ENCODE measurements around the gene SIRT2.

Gene SIRT2

DNA sequence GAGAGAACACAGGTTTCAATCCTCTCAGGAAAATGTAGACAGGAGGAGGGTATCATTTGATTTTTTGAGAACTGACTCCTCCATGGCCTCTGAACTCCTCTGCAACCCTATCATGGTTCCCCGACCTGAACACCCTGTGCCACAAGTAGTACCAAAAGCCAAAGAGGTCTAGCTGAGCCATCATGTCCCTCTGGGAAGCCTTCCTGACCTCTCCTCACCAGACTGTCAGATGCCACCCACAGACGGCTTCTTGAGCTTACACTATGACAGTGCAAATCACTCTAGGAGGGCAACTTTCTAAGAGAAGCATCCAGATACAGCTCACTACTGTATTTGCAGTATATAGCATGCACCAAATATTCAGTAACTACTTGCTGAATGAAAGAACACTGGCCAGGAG lies 53.3 kb downstream of the SIRT2 start:
- DNase-seq (ENCODE audit: low read depth): no peak
- TF ChIP-seq, protein P1, sequence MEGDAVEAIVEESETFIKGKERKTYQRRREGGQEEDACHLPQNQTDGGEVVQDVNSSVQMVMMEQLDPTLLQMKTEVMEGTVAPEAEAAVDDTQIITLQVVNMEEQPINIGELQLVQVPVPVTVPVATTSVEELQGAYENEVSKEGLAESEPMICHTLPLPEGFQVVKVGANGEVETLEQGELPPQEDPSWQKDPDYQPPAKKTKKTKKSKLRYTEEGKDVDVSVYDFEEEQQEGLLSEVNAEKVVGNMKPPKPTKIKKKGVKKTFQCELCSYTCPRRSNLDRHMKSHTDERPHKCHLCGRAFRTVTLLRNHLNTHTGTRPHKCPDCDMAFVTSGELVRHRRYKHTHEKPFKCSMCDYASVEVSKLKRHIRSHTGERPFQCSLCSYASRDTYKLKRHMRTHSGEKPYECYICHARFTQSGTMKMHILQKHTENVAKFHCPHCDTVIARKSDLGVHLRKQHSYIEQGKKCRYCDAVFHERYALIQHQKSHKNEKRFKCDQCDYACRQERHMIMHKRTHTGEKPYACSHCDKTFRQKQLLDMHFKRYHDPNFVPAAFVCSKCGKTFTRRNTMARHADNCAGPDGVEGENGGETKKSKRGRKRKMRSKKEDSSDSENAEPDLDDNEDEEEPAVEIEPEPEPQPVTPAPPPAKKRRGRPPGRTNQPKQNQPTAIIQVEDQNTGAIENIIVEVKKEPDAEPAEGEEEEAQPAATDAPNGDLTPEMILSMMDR (IDR thresholded peaks at IDR 0.05; ENCODE audit: low read depth, low read length, missing control alignments): no peak

DNA sequence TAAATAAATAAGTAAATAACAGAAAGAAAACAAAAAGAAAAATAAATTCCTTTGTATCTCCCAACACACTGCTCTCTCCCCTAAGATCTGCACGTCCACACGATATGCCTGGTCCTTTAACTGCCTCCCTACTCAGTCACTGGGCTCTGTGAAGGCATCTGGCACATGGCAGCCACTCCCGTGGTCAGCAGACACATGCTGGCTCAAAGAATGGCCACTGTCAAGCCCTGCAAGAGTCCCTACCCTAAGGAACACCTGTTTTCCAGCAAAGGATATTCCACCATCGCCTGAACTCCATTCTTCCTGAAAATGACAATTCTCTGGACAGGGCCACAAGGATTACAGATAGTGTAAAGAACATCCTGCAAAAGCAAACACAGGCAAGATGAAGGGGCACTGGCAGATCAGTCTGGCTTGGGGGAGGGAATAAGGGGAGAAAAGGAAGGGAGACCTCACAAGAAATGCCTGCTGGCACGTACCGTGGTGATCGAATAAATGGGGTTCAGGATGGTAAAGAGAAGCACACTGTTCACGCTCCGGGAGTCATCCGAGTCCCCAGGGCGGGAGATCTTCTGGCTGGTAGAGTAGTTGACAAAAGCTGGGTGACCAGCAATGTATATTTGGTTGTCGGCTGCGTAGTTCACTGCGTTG lies 53.9 kb downstream of the SIRT2 start:
- TF ChIP-seq, protein P1 (IDR thresholded peaks at IDR 0.05; ENCODE audit: low read depth, low read length, missing control alignments): no peak
- H3K4me3 ChIP-seq (ENCODE audit: low read depth, low read length): no peak overlapping the region
- DNase-seq (ENCODE audit: low read depth): no peak

More for the DNA sequence above, 53.3 kb downstream of the SIRT2 start:
- no peak overlapping the region for H3K4me3 ChIP-seq (ENCODE audit: low read depth, low read length)

DNA sequence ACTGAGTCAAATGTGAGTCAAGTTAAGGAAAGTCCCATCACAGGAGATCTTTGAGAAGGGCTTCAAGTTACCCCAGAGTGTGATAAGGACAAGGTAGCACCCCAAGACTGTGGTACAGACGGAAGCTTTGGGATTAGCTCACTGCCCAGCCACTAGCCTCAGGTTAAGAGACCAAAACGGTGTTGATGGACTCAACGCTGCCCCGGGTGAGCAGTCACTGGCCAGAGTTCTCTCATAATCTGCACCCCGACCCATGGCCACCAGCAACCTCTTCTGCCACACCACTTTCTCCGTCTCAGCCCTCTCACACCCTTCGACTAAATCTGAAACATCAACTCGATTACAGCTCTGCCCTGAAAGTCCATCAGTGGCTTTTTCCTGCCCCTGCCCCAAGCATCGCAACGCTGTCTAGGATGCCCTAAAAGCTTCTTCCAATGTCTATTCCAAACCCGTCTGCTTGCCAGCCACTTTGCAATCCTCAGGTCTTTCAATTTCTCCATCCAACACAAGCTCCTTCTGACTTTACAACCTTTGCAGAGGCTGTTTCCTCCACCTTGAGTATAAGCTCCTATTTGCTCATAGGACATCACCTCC lies 55.2 kb downstream of the SIRT2 start:
- DNase-seq (ENCODE audit: low read depth): no peak
- H3K4me3 ChIP-seq (ENCODE audit: low read depth, low read length): no peak overlapping the region
- TF ChIP-seq, protein P1 (IDR thresholded peaks at IDR 0.05; ENCODE audit: low read depth, low read length, missing control alignments): no peak

DNA sequence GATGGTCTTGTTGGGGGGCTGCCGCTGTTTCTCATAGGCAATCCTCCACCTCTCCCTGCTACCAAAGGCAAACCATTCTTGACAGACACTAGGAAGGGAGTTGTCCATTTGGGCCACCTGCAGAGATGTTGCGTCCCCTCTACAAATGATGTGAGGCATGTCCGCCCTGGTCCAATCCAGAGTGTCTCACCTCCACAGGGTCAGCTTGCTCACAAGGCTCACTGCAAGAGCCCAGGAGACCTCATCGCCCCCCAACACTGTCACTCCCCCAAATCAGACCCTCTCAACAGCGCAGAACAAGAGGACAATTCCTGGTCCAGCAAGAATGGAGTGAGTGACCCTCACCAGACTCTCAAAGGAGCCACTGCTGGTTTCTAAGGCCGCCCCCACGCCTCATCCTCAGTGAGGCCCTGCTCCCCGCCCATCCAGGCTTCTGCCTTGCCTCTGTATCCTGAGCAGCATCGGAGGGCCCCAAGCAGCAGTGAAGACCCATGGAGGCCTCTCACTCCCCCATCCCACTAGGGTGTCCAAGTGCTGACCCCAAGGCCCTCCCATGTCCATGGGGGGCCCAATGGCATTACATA lies 56.2 kb downstream of the SIRT2 start:
- no peak for DNase-seq (ENCODE audit: low read depth)
- TF ChIP-seq, protein P1 (IDR thresholded peaks at IDR 0.05; ENCODE audit: low read depth, low read length, missing control alignments): no peak
- no peak overlapping the region for H3K4me3 ChIP-seq (ENCODE audit: low read depth, low read length)

DNA sequence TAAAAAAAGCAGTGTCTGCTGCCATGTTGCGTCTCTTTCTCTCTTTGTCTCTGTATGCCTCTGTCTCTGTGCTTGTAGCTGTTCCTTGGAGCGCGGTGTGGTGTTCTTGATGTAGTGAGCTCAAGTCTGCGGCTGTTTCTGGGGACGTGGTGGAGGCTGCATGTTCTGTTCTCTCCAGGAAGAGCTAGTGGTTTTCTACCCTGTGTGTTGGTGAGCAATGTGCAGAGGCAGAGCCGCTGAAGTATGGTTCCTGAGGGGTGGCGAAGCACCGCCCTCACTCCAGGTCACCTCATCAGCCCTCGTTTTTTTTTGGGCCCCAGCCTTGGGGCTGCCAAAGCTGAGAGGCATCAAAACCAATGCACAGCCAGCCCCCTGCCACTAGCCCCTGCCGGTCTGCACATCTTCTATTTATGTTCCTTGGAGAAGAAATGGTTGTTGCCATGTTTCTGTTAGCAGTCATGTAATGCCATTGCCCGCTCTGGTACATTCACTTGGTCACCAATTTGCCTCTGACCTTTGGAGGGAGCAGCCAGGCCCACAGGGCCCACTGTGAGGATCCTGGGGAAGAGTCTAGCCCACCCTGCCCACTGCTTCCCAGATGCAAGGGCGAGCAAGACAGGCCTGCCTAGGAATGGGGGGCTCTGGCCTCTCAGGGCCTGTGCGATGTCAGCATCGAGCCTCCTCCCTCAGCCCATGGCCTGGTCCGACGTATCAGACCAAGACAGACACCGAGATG lies 56.8 kb downstream of the SIRT2 start:
- no peak overlapping the region for H3K4me3 ChIP-seq (ENCODE audit: low read depth, low read length)
- DNase-seq (ENCODE audit: low read depth): no peak
- TF ChIP-seq, protein P1 (IDR thresholded peaks at IDR 0.05; ENCODE audit: low read depth, low read length, missing control alignments): no peak

DNA sequence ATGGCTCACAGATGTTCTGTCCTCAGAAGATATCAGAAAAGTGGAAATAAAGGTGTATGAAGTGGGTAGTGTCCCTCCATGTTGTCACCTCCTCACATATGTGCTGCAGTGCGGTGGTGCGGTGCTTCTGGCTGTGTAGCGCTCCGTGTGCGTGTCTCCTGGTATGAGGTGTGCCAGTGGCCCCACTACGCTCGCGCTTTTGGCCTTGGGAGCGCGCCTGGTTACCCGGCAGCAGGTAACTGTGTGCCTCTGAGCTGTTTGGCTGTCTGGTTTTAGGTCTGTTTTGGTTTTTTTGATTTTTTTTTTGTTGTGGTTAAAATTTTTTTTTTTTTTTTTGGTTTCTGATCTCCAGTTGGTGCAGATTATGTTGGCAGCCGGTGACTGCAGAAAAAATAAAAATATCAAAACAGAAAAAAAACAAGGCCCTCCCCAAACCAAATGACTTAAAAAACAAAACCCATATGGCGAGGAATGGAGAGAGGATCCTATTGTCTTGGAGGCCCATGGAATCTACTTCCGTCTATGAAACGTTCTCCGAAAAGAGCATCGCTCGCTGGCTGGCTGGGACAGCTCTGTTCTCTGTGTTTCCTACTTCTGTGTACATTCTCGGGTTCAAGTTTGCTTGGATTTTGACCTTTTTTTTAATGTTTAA lies 57.5 kb downstream of the SIRT2 start:
- TF ChIP-seq, protein P1 (IDR thresholded peaks at IDR 0.05; ENCODE audit: low read depth, low read length, missing control alignments): no peak
- H3K4me3 ChIP-seq (ENCODE audit: low read depth, low read length): no peak overlapping the region
- no peak for DNase-seq (ENCODE audit: low read depth)

All from GM12864 (cell line).